Liver (tissue), 9 donors: ENCODE results near the gene TRIP13. TPM values are rescaled to one million over a fixed set of nuclear protein-coding genes. Genes with fewer than 3 reads are reported as not detected.

ENCODE experiments used
- DNase-seq: peaks from one replicate; pipeline ENCODE4 v3.0.0-alpha.2; 2017; ENCODE audit warnings: low spot score
- H3K27ac ChIP-seq, 2 donors: one replicate each; pipeline ENCODE4 v1.7.0; 2013; ENCODE audit warnings: inconsistent platforms in 2 of 2, low read length in 2 of 2, control low read depth in 1 of 2, low read depth in 1 of 2, mild to moderate bottlenecking in 1 of 2
- H3K27me3 ChIP-seq, 4 donors: one replicate each; pipeline versions ENCODE4 v1.6.1 to v1.7.0; 2013; ENCODE audit warnings: low read length in 3 of 4, inconsistent platforms in 1 of 4, mild to moderate bottlenecking in 1 of 4, moderate library complexity in 1 of 4; ENCODE audit not compliant: control insufficient read depth in 4 of 4, insufficient read depth in 4 of 4
- H3K36me3 ChIP-seq, 4 donors: one replicate each; pipeline versions ENCODE4 v1.6.1 to v1.7.0; 2013; ENCODE audit warnings: low read length in 3 of 4, mild to moderate bottlenecking in 3 of 4, low read depth in 1 of 4, moderate library complexity in 1 of 4; ENCODE audit not compliant: control insufficient read depth in 4 of 4, insufficient read depth in 3 of 4
- H3K4me1 ChIP-seq, 4 donors: one replicate each; pipeline versions ENCODE4 v1.6.1 to v1.7.0; 2013; ENCODE audit warnings: low read length in 3 of 4, mild to moderate bottlenecking in 3 of 4, moderate library complexity in 1 of 4; ENCODE audit not compliant: control insufficient read depth in 4 of 4, insufficient read depth in 4 of 4
- H3K4me3 ChIP-seq, 3 donors: one replicate each; pipeline versions ENCODE4 v1.6.1 to v1.7.0; 2013; ENCODE audit warnings: low read length in 3 of 3, control low read depth in 1 of 3, low read depth in 1 of 3, mild to moderate bottlenecking in 1 of 3
- H3K9ac ChIP-seq, 2 donors: one replicate each; pipeline ENCODE4 v1.7.0; 2013; ENCODE audit warnings: low read length in 2 of 2, mild to moderate bottlenecking in 2 of 2, moderate library complexity in 2 of 2, control low read depth in 1 of 2, low read depth in 1 of 2
- H3K9me3 ChIP-seq, 4 donors: one replicate each; pipeline versions ENCODE4 v1.6.1 to v1.7.0; 2013; ENCODE audit warnings: low read length in 3 of 4; ENCODE audit not compliant: control insufficient read depth in 4 of 4
- ATF3 ChIP-seq: IDR thresholded peaks from 2 replicates; pipeline ENCODE4 v1.6.1; 2016; ENCODE audit warnings: antibody characterized with exemption
- EGR1 ChIP-seq, 2 donors: IDR thresholded peaks; 2 replicates each; pipeline ENCODE4 v1.6.1; 2016 to 2018; ENCODE audit warnings: antibody characterized with exemption in 2 of 2, low read depth in 2 of 2
- FOXA1 ChIP-seq: IDR thresholded peaks from 2 replicates; pipeline ENCODE4 v1.6.1; 2016; ENCODE audit warnings: antibody characterized with exemption
- FOXA2 ChIP-seq: IDR thresholded peaks from 2 replicates; pipeline ENCODE4 v1.6.1; 2016; ENCODE audit warnings: antibody characterized with exemption
- GABPA ChIP-seq, 2 donors: IDR thresholded peaks in 1 of 2; conservative IDR thresholded peaks in 1 of 2; 2 replicates each; pipeline ENCODE4 v1.6.1; 2016; ENCODE audit warnings: antibody characterized with exemption in 2 of 2, mild to moderate bottlenecking in 1 of 2, moderate library complexity in 1 of 2
- HNF4A ChIP-seq, 2 donors: conservative IDR thresholded peaks; 2 replicates each; pipeline ENCODE4 v1.6.1; 2016; ENCODE audit warnings: antibody characterized with exemption in 2 of 2, mild to moderate bottlenecking in 2 of 2
- HNF4G ChIP-seq: IDR thresholded peaks from 2 replicates; pipeline ENCODE4 v1.6.1; 2016; ENCODE audit warnings: antibody characterized with exemption
- JUND ChIP-seq, 2 donors: IDR thresholded peaks; 2 replicates each; pipeline ENCODE4 v1.6.1; 2016; ENCODE audit warnings: antibody characterized with exemption in 2 of 2
- MAX ChIP-seq: IDR thresholded peaks from 2 replicates; pipeline ENCODE4 v1.6.1; 2016; ENCODE audit warnings: antibody characterized with exemption
- NR2F2 ChIP-seq: IDR thresholded peaks from 2 replicates; pipeline ENCODE4 v1.6.1; 2016; ENCODE audit warnings: antibody characterized with exemption
- RAD21 ChIP-seq, 2 donors: IDR thresholded peaks; 2 replicates each; pipeline ENCODE4 v1.6.1; 2016; ENCODE audit warnings: antibody characterized with exemption in 2 of 2, mild to moderate bottlenecking in 2 of 2
- RXRA ChIP-seq, 2 donors: IDR thresholded peaks; 2 replicates each; pipeline ENCODE4 v1.6.1; 2017 to 2018; ENCODE audit warnings: antibody characterized with exemption in 2 of 2, mild to moderate bottlenecking in 1 of 2
- SP1 ChIP-seq: IDR thresholded peaks from 2 replicates; pipeline ENCODE4 v1.6.1; 2018; ENCODE audit warnings: antibody characterized with exemption, mild to moderate bottlenecking
- TAF1 ChIP-seq: conservative IDR thresholded peaks from 2 replicates; pipeline ENCODE4 v1.6.1; 2016; ENCODE audit warnings: antibody characterized with exemption, mild to moderate bottlenecking
- YY1 ChIP-seq: IDR thresholded peaks from 2 replicates; pipeline ENCODE4 v1.6.1; 2016; ENCODE audit warnings: antibody characterized with exemption, mild to moderate bottlenecking
- ZBTB33 ChIP-seq: IDR thresholded peaks from 2 replicates; pipeline ENCODE4 v1.6.1; 2016; ENCODE audit warnings: antibody characterized with exemption
- WGBS: extraction: QIAGEN DNeasy Blood & Tissue Kit; methylation state at CpG from one replicate; pipeline ENCODE4 v1.1.7; 2013; 5-methylcytosine and 5-hydroxymethylcytosine counted together
- polyA plus RNA-seq, 2 donors: library from polyadenylated mRNA; stranded (reverse) in 1 of 2; unstranded in 1 of 2; fragments of 200-250 nt in 1 of 2; fragments of >200 nt in 1 of 2; fragmentation: Nextera tagmentation in 1 of 2; extraction: Ambion mirVana in 1 of 2; gene quantifications; one replicate each; pipeline versions ENCODE4 v1.2.1 to v1.2.3, GENCODE V29; 2013 to 2015
- total RNA-seq, 2 donors: library from RNA; depleted of rRNA; stranded (reverse); fragments of >200 nt; gene quantifications; one replicate each; pipeline ENCODE4 v1.2.3, GENCODE V29; 2014
- TF ChIP-seq, protein P1 (sequence below): fragments of 150-350 bp; IDR thresholded peaks from 2 replicates; pipeline ENCODE4 v1.5.1; 2017; ENCODE audit warnings: improper control_type of control experiment, low read depth, low read length; ENCODE audit not compliant: missing input control
- TF ChIP-seq, protein P2 (sequence below): IDR thresholded peaks from 2 replicates; pipeline ENCODE4 v1.6.1; 2016; ENCODE audit warnings: antibody characterized with exemption, mild to moderate bottlenecking
- donor health status: healthy.
- donor health status: healthy.
- donor health status: healthy.
- donor health status: healthy.
- donor health status: healthy.

TRIP13 gene
- total and polyA plus RNA-seq, 4 donors, result 0.42 to 12.4 (median 0.84) TPM

- 80% methylated on average over 32 of the region's 32 CpGs for WGBS
- peak; percentile 25 for DNase-seq
- TF ChIP-seq YY1, result no peak
- no peak for TF ChIP-seq HNF4G
- TF ChIP-seq MAX, result no peak
- TF ChIP-seq RAD21 (IDR thresholded peaks at IDR 0.05), result no peak
- TF ChIP-seq EGR1 (IDR thresholded peaks at IDR 0.05; ENCODE audit: low read depth in 2 of 2), result no peak
- TF ChIP-seq, protein P1, sequence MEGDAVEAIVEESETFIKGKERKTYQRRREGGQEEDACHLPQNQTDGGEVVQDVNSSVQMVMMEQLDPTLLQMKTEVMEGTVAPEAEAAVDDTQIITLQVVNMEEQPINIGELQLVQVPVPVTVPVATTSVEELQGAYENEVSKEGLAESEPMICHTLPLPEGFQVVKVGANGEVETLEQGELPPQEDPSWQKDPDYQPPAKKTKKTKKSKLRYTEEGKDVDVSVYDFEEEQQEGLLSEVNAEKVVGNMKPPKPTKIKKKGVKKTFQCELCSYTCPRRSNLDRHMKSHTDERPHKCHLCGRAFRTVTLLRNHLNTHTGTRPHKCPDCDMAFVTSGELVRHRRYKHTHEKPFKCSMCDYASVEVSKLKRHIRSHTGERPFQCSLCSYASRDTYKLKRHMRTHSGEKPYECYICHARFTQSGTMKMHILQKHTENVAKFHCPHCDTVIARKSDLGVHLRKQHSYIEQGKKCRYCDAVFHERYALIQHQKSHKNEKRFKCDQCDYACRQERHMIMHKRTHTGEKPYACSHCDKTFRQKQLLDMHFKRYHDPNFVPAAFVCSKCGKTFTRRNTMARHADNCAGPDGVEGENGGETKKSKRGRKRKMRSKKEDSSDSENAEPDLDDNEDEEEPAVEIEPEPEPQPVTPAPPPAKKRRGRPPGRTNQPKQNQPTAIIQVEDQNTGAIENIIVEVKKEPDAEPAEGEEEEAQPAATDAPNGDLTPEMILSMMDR, result no peak
- no peak for TF ChIP-seq TAF1
- no peak for TF ChIP-seq FOXA1
- no peak for TF ChIP-seq HNF4A (conservative IDR thresholded peaks at IDR 0.05)
- no peak for TF ChIP-seq NR2F2
These were observed 73.1 kb downstream of the TRIP13 start for GRCh38 chr5:965604-966344.

GRCh38 chr5:966345-966710 lies 73.6 kb downstream of the TRIP13 start:
- no peaks in the 10 kb centered on the region for H3K27me3 ChIP-seq
- 76% methylated on average over 9 of the region's 9 CpGs for WGBS

More at GRCh38 chr5:965604-966344, 73.1 kb downstream of the TRIP13 start:
- Histone ChIP-seq H3K4me3 (no peak overlapping the region), H3K27me3 (no peaks in the 10 kb centered on the region), H3K36me3 (no peaks in the 10 kb centered on the region), H3K27ac (no peak overlapping the region), H3K9ac (no peak overlapping the region), H3K9me3 (no peaks in the 10 kb centered on the region), H3K4me1 (peaks cover 0 to 2% (median 0%) of the 10 kb centered on the region in 4 donors)

More at GRCh38 chr5:966345-966710, 73.6 kb downstream of the TRIP13 start:
- no peaks in the 10 kb centered on the region for H3K9me3 ChIP-seq
- H3K27ac ChIP-seq, result no peak overlapping the region
- H3K36me3 ChIP-seq, result no peaks in the 10 kb centered on the region
- DNase-seq, result no peak
- no peak overlapping the region for H3K9ac ChIP-seq
- peaks cover 0 to 2% (median 0%) of the 10 kb centered on the region in 4 donors for H3K4me1 ChIP-seq
- H3K4me3 ChIP-seq, result no peak overlapping the region
- TF ChIP-seq RXRA (IDR thresholded peaks at IDR 0.05), result no peak
- TF ChIP-seq ZBTB33, result no peak
- no peak for TF ChIP-seq MAX
- no peak for TF ChIP-seq TAF1
- TF ChIP-seq RAD21 (IDR thresholded peaks at IDR 0.05), result no peak
- TF ChIP-seq, protein P2, sequence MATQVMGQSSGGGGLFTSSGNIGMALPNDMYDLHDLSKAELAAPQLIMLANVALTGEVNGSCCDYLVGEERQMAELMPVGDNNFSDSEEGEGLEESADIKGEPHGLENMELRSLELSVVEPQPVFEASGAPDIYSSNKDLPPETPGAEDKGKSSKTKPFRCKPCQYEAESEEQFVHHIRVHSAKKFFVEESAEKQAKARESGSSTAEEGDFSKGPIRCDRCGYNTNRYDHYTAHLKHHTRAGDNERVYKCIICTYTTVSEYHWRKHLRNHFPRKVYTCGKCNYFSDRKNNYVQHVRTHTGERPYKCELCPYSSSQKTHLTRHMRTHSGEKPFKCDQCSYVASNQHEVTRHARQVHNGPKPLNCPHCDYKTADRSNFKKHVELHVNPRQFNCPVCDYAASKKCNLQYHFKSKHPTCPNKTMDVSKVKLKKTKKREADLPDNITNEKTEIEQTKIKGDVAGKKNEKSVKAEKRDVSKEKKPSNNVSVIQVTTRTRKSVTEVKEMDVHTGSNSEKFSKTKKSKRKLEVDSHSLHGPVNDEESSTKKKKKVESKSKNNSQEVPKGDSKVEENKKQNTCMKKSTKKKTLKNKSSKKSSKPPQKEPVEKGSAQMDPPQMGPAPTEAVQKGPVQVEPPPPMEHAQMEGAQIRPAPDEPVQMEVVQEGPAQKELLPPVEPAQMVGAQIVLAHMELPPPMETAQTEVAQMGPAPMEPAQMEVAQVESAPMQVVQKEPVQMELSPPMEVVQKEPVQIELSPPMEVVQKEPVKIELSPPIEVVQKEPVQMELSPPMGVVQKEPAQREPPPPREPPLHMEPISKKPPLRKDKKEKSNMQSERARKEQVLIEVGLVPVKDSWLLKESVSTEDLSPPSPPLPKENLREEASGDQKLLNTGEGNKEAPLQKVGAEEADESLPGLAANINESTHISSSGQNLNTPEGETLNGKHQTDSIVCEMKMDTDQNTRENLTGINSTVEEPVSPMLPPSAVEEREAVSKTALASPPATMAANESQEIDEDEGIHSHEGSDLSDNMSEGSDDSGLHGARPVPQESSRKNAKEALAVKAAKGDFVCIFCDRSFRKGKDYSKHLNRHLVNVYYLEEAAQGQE, result no peak
- TF ChIP-seq HNF4G, result no peak
- TF ChIP-seq, protein P1, result no peak
- no peak for TF ChIP-seq ATF3
- TF ChIP-seq FOXA1, result no peak
- TF ChIP-seq HNF4A (conservative IDR thresholded peaks at IDR 0.05), result no peak
- TF ChIP-seq GABPA (IDR thresholded peaks at IDR 0.05 in 1 of 2, conservative IDR thresholded peaks at IDR 0.05 in 1 of 2), result no peak
- no peak for TF ChIP-seq JUND (IDR thresholded peaks at IDR 0.05)
- no peak for TF ChIP-seq YY1
- TF ChIP-seq SP1, result no peak
- no peak for TF ChIP-seq NR2F2
- TF ChIP-seq FOXA2, result no peak
- no peak for TF ChIP-seq EGR1 (IDR thresholded peaks at IDR 0.05; ENCODE audit: low read depth in 2 of 2)
